Sigmoid colon (tissue), 3 donors: Measurements from ENCODE around the gene GPC5.

ENCODE experiments used
- CTCF ChIP-seq, 4 experiments: fragments of 450-650 bp in 3 of 4; fragments of 200-600 bp in 1 of 4; IDR thresholded peaks; one replicate each; pipeline ENCODE4 v1.5.1; 2016 to 2019; ENCODE audit warnings: antibody characterized with exemption in 4 of 4, mild to moderate bottlenecking in 3 of 4, moderate library complexity in 2 of 4
- POLR2A ChIP-seq, 2 donors: fragments of 450-650 bp; IDR thresholded peaks; one replicate each; pipeline ENCODE4 v1.6.1; 2016; ENCODE audit warnings: antibody characterized with exemption in 2 of 2, mild to moderate bottlenecking in 2 of 2, moderate library complexity in 2 of 2

- TF ChIP-seq POLR2A (IDR thresholded peaks at IDR 0.05) (no peak), CTCF (IDR thresholded peaks at IDR 0.05) (no peak)
Observed at GRCh38 chr13:91539286-91540157, 141.1 kb downstream of the GPC5 start.
